ENCODE results near the gene CXCR5.

DNA sequence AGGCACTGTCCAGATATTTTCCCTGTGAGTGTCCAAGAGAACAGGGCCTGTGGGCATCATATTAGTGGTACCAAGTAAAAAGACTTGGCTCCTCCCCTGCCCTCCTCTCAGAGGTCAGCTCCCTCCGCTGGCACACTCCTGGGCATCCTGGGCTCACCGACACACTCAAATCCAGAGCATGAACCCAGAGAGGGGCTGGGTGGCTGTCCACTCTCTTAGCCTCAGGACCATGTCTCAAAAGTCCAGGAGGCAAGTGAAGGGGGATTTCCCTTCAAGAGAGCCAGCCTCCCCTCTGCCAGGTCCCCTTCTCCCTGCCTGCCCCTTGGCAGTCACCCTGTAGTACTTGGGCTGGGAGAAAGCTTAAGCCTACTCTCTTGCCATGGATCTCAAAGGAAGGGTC is 31.7 kb downstream of the CXCR5 start:
- TF ChIP-seq POLR2A (IDR thresholded peaks at IDR 0.05; ENCODE audit: low read depth, low read length): no peak
- TF ChIP-seq, protein P1, sequence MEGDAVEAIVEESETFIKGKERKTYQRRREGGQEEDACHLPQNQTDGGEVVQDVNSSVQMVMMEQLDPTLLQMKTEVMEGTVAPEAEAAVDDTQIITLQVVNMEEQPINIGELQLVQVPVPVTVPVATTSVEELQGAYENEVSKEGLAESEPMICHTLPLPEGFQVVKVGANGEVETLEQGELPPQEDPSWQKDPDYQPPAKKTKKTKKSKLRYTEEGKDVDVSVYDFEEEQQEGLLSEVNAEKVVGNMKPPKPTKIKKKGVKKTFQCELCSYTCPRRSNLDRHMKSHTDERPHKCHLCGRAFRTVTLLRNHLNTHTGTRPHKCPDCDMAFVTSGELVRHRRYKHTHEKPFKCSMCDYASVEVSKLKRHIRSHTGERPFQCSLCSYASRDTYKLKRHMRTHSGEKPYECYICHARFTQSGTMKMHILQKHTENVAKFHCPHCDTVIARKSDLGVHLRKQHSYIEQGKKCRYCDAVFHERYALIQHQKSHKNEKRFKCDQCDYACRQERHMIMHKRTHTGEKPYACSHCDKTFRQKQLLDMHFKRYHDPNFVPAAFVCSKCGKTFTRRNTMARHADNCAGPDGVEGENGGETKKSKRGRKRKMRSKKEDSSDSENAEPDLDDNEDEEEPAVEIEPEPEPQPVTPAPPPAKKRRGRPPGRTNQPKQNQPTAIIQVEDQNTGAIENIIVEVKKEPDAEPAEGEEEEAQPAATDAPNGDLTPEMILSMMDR (conservative IDR thresholded peaks at IDR 0.05; ENCODE audit: low read depth, low read length): no peak
- TF ChIP-seq, protein P2, sequence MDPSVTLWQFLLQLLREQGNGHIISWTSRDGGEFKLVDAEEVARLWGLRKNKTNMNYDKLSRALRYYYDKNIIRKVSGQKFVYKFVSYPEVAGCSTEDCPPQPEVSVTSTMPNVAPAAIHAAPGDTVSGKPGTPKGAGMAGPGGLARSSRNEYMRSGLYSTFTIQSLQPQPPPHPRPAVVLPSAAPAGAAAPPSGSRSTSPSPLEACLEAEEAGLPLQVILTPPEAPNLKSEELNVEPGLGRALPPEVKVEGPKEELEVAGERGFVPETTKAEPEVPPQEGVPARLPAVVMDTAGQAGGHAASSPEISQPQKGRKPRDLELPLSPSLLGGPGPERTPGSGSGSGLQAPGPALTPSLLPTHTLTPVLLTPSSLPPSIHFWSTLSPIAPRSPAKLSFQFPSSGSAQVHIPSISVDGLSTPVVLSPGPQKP (IDR thresholded peaks at IDR 0.05; ENCODE audit: borderline replicate concordance, low read depth, low read length): no peak
- TF ChIP-seq, protein P3, sequence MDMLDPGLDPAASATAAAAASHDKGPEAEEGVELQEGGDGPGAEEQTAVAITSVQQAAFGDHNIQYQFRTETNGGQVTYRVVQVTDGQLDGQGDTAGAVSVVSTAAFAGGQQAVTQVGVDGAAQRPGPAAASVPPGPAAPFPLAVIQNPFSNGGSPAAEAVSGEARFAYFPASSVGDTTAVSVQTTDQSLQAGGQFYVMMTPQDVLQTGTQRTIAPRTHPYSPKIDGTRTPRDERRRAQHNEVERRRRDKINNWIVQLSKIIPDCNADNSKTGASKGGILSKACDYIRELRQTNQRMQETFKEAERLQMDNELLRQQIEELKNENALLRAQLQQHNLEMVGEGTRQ (IDR thresholded peaks at IDR 0.05; ENCODE audit: low read depth, low read length): no peak
- TF ChIP-seq RFX5 (IDR thresholded peaks at IDR 0.05; ENCODE audit: low read depth, low read length): no peak
- no peak for TF ChIP-seq SMC3 (IDR thresholded peaks at IDR 0.05; ENCODE audit: low read depth, low read length)
- no peak for TF ChIP-seq FOS (IDR thresholded peaks at IDR 0.05; ENCODE audit: low read depth, low read length)
- no peak for TF ChIP-seq RAD21 (IDR thresholded peaks at IDR 0.05; ENCODE audit: low read length)
- TF ChIP-seq NFE2L2 (IDR thresholded peaks at IDR 0.05; ENCODE audit: low read depth, low read length): no peak
- no peak for TF ChIP-seq BHLHE40 (IDR thresholded peaks at IDR 0.05; ENCODE audit: low read depth, low read length)
- TF ChIP-seq CEBPB (IDR thresholded peaks at IDR 0.05; ENCODE audit: low read depth, low read length): no peak
